CD4-positive, alpha-beta T cell treated with Interleukin-1 beta for 1 hour (primary cell): ENCODE measurements around the gene KITLG.
"Not testable (repeated sequence)": the region's sequence is repeated elsewhere in the genome, so short reads cannot be mapped to it uniquely, and the experiment has no call there.

Source experiments
- DNase-seq, 2 donors: peaks; one replicate each; pipeline ENCODE4 v3.0.0-alpha.2; 2020 to 2022

The KITLG gene, protein sequence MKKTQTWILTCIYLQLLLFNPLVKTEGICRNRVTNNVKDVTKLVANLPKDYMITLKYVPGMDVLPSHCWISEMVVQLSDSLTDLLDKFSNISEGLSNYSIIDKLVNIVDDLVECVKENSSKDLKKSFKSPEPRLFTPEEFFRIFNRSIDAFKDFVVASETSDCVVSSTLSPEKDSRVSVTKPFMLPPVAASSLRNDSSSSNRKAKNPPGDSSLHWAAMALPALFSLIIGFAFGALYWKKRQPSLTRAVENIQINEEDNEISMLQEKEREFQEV

DNA sequence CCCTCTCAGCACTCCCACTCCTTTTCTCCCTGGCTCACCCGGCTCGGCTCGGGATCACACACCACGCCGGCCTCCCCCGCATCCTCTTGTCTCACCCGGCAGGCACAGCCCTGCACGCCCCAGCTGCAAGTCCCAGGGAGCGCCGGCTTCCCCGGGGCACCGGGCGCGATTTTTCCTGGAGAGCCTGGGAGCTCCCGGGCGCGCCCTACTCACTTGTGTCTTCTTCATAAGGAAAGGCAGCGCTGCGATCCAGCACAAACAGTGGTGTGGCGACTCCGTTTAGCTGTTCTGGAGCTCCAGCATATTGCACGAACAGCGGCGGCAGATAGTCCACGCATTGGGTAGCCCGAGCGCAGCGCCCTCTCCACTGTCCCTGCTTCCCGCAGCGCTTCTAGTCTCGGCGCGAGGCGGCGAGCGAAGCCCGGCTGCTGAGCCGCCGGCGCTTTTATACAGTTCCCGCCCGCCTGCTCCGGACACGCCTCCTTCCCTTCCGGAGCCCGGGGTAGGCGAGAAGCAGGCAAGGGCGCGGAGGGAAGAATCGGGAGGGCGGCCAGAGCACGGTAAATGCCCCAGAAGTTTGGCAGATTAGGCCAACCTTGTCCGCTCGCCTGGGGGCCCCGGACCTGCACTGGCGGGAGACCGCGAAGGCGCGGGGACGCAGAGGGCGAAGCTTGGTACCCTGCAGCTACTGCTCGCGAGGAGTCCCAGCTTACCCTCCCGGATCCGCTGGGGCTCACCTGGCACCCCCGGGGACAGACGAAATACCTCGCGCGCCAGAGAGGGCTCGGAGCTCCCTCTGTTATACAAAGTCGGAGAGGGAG, at the start of gene KITLG:
Gene KITLG, minus strand, starts transcription at position 421 of the 821 bp plus-strand sequence. Its CDS starts 193 bp downstream, at position 228.
- DNase-seq: no peak

DNA sequence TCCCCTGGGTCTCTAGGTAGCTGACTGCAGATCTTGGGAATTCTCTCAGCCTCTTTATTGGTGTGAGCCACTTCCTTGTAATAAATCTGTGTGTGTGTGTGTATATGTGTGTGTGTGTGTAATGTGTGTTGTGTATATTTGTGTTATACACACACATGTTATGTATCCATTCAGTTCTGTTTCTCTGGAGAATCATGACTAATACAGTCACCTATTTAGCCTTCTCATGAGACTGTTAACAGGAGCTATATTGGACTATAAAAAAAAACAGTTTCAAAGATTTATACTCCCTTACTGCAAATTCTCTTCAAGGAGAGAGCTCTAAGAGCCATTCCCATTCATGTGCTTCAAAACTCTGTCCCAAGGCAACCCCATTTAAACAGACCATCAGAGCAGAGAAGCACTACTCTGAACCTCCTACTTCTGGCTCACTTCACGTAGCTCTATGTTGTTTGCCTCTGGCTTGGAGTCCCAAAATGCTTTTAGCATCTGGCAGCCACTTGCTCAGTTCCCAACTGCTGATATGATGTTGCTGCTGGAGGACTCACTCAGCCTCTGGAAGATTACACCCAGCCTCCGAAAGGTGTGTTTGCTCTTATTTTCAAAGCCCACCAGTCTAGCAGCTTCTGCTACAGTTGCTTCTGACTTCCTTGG, 48.7 kb upstream of the KITLG start:
- no peak for DNase-seq

DNA sequence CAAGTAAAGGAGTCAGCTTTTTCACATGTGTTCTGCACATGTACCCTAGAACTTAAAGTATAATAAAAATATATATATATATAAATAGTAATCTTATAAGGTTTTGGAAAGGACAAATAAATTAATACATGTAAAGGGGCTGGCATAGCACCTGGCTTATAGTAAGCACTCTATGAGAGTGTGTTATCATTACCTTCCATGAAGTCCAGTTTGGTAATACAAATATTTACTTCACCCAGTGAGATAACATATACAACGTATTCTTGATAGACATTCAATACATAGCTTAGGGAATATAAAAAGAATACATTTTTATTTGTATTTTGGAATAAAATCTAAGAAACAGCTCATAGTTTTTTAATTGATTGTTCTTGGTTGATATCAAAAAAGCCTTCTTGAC, 47.8 kb upstream of the KITLG start:
- not testable (repeated sequence) for DNase-seq

DNA sequence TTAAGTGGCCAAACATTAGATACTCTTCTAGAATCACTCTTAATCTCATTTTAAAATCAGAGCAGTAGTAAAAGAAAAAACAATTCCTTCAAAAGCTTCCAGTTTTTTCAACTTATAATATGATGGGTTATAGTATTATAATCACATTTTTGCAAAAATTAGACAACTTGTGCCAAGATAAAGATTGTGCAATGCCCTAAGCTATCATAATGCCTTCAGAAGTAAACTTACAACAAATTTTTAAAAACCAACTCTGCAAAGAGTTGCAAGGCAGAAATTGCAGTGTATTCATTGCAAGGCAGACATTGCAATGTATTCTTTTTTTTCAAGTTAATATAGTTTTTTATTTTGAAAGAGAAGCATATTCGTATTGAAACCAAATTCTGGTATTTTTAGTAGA, 47.2 kb upstream of the KITLG start:
- DNase-seq: no peak

DNA sequence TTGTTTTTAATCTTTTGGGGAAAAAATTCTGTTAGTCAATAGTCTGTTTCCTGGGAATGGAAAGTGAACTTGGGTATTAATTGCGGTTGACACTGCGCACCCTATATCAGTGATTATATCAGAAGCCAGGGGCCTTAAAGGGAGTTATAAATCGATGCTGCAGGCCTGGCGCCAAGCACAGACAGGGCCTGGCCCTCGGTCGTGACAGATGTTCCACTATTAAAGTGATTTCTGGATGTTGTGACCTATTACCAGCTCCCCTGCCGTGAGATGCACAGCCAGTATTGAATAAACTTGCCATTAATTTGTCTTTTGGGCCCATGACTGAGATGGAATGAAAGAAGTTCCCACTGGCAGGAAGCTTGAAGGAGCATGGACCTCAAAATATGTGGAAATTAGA, 45.1 kb upstream of the KITLG start:
- DNase-seq: no peak

DNA sequence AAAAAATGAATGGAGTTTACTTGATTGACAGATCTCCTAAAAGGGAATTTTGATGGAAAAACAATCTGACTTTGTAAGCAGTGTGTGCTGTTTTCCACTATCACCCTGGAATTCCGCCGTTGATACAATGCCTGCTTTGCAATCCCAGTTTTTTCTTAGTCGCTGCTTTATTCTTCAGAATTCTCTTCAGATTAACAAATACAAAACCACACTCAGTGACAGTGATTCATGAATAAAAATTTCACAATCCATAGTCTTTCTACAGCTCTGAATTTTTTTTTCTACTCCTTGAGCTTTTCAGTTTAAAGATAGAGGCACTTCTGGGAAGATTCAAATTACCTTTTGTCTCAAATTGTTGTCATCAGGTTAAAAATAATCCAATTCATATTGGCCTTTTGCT, 44.6 kb upstream of the KITLG start:
- DNase-seq: no peak

DNA sequence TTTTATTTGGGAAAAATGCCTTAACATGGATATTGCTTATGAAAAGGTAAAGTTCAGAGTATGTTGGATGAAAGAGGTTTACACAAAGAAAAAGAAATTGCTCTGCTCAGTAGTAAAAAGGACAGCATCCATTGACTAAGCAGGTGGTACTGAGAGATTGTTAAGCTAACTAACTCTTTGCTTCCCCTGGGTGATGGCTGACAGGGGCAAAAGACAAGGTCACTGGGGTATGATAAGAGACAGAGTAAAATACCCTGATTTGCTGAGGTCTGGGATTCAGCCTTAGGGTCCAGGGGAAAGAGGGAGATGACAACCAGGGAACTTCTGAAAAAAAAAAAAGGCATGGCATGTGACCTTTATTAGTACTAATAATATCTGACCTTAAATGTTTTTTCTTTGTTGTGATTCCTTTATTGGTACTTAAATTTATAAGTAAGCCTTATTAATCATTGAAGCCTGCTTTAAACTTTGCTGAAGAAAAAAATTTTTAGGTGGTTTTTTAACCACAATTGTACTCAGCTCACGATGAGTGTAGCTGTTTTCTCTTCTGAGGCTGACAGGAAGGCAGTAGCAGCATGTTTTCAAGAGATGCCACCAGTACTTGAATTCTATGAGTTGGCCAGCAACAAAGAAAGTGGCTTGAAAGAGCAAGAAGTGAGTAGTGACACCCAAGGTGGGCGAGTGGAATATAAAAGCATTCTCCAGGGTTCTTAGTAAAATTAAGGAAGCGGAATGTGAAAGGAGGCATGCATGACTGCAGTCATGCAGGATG, 43.7 kb upstream of the KITLG start:
- DNase-seq: no peak

DNA sequence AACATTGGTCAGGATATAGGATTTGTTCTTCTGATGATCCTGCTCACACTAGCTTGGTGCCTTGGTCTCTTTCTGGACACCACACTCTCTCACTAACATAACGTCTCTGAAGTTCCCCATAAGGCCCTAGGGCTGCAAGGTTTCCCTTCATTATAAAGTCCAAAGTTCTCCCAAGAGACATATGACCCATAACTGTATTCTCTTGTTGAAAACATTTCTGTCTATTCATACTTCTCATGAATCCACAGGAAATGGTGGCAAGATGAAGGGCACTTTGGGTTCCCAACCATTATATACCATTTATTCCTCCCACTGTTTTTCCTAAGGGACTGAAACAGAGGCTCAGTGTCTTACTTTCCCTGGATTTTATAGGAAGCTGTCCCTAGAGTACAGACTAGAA, 37.1 kb upstream of the KITLG start:
- no peak for DNase-seq

DNA sequence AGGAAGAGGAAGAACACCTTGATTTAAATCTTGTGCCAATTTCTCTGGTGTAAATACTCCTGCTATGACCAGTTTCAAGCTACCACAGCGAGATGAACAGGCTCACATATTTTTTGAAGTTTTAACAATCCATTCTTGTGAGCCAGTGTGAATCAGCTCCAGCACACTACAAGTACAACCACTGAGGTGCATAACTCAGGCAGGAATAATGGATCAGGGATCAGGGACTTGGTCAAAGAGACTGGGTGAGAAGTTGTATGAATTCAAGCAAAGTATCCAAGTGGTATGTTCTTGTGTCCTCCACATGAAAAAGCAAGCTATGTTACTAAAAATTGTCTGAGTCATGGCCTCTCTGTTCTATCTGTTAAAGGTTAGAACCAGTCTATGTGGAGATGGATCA, 35.2 kb upstream of the KITLG start:
- no peak for DNase-seq

DNA sequence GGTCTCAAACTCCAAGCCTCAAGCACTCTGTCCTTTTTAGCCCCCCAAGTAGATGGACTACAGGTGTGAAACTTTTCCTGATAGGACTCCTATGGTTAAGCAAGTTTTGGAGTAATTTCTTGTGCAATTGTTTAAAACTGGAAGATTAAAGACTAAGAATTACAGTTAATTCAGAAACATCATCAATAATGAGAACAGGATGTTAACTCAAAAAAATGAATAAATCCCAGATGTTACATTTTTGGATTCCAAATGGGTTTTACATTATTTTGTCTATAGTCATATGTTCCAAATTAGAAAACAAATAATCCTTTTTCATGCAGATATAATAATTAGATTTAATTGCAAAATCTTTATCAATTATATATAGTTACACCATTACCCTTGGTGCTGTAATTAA, 24.4 kb upstream of the KITLG start:
- no peak for DNase-seq

DNA sequence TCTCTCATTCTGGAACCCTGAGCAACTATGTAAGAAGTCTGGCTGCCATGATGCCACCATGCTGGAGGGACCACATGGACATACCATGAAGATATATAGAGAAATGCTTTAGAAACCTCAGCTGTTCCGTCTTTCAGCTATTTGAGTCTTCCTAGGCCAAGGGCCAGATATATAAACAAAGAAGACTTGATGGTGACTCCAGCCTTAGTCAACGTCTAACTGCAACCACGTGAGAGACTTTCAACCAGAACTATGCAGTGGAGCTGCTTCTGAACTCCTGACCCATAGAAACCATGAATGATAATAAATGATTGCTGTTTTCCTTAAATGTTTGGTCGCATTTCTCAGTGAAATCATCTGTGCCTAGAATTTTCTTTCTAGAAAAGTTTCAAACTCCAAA, 20.0 kb upstream of the KITLG start:
- DNase-seq: no peak

DNA sequence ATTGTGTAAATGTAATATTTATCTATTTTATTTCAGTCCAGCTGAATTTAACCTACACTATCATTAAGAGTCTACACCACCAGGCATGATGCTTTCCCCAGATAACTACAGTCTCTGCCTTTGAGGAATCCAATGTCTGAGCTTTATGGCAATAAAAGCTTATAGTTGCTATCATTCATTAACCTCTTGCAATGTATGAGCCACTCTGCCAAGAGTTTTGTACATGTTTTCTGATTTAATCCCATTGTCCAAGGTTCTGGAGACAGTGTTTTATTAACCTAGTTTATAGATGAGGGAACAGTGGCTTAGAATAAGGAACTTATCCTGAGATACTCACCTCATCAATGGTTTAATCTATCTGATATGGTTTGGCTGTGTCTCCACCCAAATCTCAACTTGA, 17.1 kb upstream of the KITLG start:
- no peak for DNase-seq

DNA sequence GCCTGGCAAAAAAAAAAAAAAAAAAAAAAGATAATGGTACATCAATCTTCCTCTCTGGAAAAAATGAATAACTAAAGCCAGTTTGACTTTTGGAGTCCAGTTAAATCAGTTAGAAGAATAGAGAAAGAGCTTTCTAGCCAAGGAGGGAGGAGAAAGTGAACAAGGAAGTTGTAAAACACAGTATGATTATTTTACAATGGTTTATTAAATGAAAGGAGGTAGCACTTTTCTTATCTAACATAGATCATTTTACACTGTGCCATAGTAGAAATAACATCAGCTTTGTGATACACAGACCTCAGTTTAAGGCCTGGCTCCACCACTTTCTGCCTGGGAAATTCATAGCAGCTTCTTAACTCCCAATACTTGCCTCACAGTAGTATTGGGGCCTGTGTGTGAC, 15.4 kb upstream of the KITLG start:
- no peak for DNase-seq

DNA sequence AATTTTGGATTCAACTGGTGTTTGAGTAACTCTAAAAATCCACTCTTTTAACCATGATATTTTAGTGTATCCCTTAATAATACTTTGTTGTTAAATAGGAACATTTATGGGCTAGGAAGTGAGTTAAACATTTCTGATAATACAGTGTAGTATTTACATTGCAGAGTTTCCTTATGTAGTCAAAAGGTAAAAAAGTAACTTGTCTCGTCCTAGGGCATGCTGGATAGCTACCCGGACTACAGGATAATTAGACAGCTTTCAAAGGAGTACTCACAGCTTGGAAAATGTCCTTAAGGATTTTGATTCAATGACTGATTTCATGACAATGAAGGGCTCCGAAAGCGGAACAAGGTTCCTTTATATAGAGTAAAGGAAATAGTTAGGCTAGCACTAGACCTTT, 14.5 kb upstream of the KITLG start:
- no peak for DNase-seq

DNA sequence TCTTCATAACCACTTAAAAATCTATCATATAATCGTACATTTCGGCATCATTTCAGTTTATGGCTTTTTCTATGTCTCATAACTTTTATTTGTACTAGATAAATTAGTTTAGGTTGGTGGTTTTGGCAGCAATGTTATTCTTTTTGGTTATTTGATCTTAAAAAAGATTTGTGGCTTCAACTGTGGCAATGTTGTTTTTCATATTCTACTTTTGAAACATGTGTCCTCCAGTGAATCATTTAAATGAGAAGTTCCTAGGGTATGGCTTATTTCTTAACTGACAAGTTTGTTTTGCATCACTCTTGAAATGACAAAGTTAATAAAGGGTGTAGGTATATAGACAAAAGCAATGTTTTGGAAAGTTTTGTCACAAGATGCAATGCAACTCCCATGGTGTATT, 11.1 kb upstream of the KITLG start:
- no peak for DNase-seq

DNA sequence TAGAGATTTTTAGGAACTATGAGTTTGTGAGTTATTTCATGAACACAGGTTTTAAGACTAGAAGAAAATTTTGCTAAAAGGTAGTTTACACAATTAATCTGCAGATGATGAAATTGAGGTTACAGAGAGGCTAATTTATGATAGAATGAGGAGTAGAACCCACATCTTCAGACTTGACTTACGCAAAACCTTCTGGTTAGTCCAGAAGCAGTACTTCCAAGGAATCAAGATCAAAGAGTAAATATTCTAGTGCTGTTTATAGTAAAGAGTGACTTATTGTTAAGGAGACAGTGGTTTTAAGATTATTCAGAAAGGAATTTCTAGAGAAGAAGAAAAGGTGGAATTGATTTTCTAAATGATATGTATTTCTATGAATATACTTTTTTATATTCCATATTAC, 10.6 kb upstream of the KITLG start:
- DNase-seq: no peak

DNA sequence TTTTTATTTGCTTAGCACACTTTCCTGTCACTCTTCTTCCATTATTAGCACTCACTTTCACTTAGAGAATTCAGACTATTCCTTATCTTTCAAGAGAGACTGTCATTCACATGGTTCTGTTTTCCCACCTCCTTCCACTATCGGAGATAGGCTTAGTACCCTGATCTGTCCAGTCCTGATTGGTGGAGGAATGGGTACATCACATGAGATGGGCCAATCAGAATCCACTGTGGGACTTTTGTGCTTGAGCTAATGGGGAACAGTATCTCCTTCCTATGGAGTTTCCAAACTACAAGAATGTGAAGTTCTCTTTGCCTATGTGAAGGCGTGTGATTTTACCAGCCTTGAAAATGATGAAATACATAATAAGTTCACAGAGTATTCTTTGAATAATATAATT, 4.8 kb upstream of the KITLG start:
- no peak for DNase-seq

DNA sequence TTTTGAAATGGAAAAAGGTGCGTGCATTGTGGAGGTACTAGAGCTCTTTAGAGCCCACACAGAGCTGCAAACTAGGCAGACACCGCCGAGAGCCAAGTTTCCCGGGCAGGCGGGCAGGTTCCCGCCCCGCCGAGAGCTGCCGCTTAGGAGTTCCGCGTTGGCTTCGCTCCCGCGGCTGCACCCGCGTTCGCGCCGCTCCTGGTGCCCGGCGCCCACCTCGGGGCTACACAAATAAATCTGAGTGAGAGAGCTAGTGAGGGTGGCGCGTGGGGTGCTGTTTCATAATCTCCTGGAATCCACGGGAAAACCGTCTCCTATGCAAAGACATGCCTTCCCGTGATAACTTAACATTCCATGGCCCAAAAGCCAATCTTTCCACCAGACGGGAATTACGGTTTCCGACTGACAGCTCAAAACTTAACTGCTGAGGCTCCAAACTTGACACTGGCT, 645 bp downstream of the KITLG start:
- DNase-seq: no peak

DNA sequence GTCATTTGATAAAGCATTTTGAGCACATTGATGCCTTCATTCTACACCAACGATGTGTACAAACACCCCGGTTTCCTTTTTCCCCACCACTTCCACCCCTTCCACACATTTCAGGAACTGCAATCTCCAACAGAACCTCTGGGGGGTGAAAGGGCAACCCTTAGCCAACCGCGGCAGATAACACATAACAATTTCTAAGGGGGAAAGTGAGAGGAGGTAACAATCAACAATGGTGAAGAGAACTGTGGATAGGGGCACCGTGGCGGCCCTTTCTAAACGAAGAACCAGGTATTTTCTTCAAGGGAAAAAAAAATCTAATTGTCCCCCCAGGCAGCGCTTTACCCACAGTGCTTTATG, 1.1 kb downstream of the KITLG start:
- DNase-seq: no peak

DNA sequence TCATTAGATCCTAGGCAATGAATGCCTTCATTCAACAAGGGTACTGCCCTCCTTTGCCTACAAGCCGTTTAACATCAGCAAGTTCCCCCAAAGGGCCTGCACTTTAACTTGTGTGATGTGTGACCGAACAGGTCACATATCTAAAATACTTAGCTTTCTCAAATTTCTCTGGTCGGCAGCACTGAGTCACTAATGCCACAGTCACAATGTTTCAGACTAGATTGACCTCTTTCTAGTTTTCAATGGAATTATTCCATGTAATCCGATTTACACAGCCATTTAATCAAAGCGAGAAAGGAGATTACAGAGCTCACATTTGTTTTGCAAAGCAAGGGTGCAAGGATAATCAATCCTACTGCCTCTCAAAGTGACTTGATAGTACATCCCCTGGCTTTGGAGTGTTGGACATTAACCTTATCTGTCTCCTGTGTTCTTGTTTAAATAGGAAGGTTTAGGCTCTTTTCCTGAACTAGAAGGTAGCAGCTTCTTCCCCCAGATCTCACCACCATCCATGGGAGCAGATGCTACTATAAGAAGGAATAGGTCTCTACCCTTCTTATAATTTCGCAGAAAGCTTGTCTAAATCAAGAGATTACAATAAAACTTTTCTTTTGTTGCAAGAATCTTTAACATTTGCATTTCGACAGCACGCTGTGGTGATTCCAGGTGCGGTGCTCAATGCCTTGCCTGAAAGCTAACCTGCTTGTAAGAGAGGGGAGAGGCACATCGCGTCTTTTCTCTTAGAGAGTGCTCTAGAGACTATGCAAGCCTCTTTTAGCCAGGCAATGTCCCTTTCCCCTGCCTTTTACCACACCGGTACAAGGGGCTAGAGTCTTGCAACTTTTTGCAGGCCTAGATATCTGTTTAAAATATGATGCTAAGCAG, 1.8 kb downstream of the KITLG start:
- DNase-seq: no peak

DNA sequence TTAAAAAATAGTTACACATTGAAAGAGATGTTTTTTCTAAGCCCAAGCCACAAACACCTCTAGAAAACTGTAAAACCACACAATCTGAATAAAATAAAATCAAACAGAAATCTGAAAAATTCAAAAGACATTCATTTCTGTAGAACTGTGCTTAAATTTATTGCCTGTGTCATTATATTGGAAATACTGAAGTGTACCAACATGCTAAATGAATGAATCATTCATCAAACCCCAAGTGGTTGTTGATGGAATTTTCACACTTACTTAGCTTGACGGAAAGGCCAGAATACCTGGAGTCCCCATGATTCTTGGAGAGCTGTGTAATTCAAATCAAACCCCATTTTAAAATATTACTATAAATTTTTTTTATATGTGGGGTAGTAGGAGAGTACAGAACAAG, 2.7 kb downstream of the KITLG start:
- DNase-seq: no peak

DNA sequence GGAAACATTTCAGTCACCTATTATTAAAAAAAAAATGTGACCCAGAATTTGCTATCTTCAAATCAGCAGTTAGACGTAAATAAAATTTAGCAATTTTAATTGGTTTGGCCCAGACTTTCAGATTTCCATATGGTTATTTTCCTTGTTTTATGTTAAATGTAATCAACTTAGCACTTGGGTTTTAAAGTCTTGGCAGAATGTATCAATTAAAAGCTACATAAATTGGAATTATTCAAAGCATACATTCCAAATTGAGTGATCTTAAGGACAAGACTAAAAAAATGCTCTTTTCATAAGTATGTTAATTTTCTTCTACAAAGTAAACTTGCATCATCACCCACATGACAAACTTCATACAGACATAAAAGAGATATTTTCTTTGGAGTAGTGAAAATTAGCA, 3.4 kb downstream of the KITLG start:
- no peak for DNase-seq
